Cardiac muscle cell (in vitro differentiated cells and primary cell): ENCODE results near the gene KCNIP3. TPM values are rescaled to one million over a fixed set of nuclear protein-coding genes. Genes with fewer than 3 reads are reported as not detected.
A peak's percentile ranks its signal among the peaks of the same experiment; 100 is the strongest.

Experiments used
- DNase-seq, 2 donors: peaks; one replicate each; pipeline versions ENCODE4 v3.0.0 to v3.0.0-alpha.2; 2010 to 2017; ENCODE audit warnings: low read depth in 1 of 2, low spot score in 1 of 2
- H3K27ac ChIP-seq: fragments of 200-600 bp; sonication (generic); 2 replicates; pipeline ENCODE4 v1.5.1; 2016
- H3K27me3 ChIP-seq: fragments of 200-600 bp; sonication (generic); 2 replicates; pipeline ENCODE4 v1.6.0; 2016; ENCODE audit warnings: control low read depth
- H3K36me3 ChIP-seq: fragments of 200-600 bp; sonication (generic); 2 replicates; pipeline ENCODE4 v1.5.1; 2016; ENCODE audit warnings: control low read depth
- H3K4me1 ChIP-seq: fragments of 200-600 bp; sonication (generic); 2 replicates; pipeline ENCODE4 v1.8.1; 2017; ENCODE audit warnings: low read depth, mild to moderate bottlenecking, mixed run types
- H3K4me3 ChIP-seq: fragments of 200-600 bp; sonication (generic); 2 replicates; pipeline ENCODE4 v1.5.1; 2016; ENCODE audit warnings: mild to moderate bottlenecking
- H3K9me3 ChIP-seq: fragments of 200-600 bp; sonication (generic); 2 replicates; pipeline ENCODE4 v1.5.1; 2017; ENCODE audit warnings: low read depth, mild to moderate bottlenecking, control low read depth
- polyA plus RNA-seq: library from polyadenylated mRNA; unstranded; fragments of >200 nt; fragmentation: Nextera tagmentation; extraction: Ambion mirVana; gene quantifications from 2 replicates; pipeline ENCODE4 v1.2.1, GENCODE V29; 2016
- total RNA-seq: library from RNA; depleted of rRNA; stranded (reverse); fragments of >200 nt; gene quantifications from 2 replicates; pipeline ENCODE4 v1.2.3, GENCODE V29; 2016
- TF ChIP-seq, protein P1 (sequence below): IDR thresholded peaks from 2 replicates; pipeline ENCODE4 v1.5.1; 2012; ENCODE audit warnings: low read depth, mild to moderate bottlenecking, low read length

Gene KCNIP3
- total RNA-seq, result 3.6 and 5.2 TPM in 2 replicates
- 1.2 and 2.6 TPM in 2 replicates for polyA plus RNA-seq

DNA sequence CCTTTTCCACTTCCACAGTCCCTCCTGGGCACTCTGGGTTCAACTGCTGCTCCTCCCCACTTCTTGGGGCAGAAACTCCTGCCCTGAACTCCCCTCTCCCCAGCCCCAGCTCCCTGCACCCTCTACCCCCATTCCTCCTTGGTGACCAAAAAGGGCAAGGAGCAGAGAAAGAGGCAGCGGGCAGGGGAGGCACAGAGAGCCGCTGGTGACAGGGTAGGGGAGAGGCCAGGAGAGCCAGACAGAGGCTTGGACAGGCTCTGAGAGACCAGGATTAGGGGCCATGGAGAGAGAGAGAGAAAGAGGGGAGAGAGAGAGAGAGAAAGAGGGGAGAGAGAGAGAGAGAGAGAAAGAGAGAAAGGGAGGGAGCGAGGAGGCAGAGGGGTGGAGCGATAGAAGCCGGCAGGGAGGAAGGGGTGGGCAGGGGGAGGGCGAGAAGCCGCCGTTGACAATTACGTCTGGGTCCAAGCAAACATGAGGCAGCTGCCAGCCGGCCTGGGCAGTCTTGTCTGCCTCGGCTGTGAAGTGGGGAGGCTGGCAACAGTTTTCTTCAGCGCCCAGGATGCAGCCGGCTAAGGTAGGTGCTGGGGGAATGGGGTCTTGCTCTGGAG, at the start of gene KCNIP3:
TSS of gene KCNIP3 (plus strand) at position 468 of the 608 bp plus-strand sequence. CDS start at position 560, 92 bp downstream.
- TF ChIP-seq, protein P1, sequence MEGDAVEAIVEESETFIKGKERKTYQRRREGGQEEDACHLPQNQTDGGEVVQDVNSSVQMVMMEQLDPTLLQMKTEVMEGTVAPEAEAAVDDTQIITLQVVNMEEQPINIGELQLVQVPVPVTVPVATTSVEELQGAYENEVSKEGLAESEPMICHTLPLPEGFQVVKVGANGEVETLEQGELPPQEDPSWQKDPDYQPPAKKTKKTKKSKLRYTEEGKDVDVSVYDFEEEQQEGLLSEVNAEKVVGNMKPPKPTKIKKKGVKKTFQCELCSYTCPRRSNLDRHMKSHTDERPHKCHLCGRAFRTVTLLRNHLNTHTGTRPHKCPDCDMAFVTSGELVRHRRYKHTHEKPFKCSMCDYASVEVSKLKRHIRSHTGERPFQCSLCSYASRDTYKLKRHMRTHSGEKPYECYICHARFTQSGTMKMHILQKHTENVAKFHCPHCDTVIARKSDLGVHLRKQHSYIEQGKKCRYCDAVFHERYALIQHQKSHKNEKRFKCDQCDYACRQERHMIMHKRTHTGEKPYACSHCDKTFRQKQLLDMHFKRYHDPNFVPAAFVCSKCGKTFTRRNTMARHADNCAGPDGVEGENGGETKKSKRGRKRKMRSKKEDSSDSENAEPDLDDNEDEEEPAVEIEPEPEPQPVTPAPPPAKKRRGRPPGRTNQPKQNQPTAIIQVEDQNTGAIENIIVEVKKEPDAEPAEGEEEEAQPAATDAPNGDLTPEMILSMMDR, result no peak
- Histone ChIP-seq H3K36me3 (no peaks in the 10 kb centered on the region), H3K9me3 (no peaks in the 10 kb centered on the region), H3K27ac (no peak within 1 kb of the TSS), H3K4me3 (no peak within 1 kb of the TSS), H3K27me3 (no peaks in the 10 kb centered on the region), H3K4me1 (no peaks in the 10 kb centered on the region)
- peak; percentile 44 to 47 for DNase-seq

DNA sequence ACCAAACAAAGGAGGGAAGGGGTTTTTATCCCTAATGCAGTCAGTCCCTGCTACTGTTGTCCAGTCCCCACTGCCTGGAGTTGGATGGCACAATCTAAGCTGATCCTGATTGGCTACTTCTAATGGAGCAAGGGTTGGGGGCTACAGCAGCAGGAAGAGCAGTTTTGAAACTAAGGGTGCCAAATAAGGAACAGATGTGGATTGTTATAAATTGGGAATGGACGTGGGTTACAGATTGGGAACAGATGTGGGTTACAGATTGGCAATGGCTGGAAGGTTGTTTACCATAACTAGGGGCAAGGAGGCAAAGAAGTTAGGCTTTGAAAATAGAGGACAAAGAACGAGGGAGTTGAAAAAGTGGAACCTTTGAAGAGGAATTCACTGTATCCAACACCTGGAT, 38.9 kb upstream of the KCNIP3 start:
- Histone ChIP-seq H3K9me3 (no peaks in the 10 kb centered on the region), H3K4me3 (no peak overlapping the region), H3K36me3 (no peaks in the 10 kb centered on the region), H3K27ac (no peak overlapping the region), H3K4me1 (no peaks in the 10 kb centered on the region), H3K27me3 (no peaks in the 10 kb centered on the region)
- DNase-seq, result no peak
- TF ChIP-seq, protein P1, result no peak

DNA sequence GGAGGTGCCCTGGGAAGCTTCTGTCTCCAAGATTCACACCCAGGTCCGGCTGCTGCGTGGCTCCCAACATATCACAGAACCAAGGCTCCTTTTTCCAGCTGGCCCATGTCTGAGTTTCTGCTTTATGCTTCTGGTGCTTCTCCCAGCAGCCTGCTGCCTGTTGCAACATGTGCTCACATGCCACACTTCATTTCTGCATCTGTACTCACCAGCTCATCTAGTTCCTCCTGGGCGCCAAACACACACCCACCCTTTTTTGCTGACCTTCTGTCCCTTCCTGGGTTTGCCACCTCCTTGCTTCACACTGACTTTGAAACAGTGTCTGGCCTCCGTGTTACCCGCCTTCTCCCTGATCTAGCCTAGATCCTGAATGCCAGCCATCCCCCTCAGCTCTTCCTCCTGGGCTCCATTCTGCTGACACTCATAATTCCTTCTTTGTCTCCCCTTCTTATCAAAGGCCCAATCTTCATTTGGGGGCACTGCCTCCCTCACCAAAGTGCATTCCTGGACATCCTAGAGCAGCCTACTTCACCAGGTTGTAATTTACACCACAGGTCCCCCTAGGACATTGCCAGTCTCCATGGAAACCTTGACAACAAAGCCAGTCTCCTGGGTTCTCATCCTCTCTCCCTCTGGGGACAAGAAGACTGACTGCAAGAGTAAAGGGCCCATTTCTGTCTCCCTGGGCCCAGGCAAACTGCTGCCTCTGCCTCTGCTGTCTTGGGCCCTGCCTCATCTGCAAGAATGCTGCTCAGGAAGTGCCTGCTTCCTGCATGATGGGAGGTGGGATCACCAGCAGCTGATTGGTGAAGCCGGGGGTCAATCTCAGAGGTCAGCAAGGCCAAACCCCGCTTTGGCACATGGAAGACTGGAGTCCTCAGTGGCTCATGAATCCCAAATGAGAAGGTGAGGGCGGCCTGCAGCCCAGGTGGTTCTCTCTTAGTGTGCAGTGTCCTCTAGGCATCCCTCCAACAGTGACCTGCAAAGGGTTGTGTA, 36.8 kb upstream of the KCNIP3 start:
- H3K27ac ChIP-seq, result no peak overlapping the region
- peak in 1 of 2 donors; percentile 26 for DNase-seq
- no peaks in the 10 kb centered on the region for H3K4me1 ChIP-seq
- H3K36me3 ChIP-seq, result no peaks in the 10 kb centered on the region
- H3K4me3 ChIP-seq, result no peak overlapping the region
- H3K27me3 ChIP-seq, result no peaks in the 10 kb centered on the region
- no peaks in the 10 kb centered on the region for H3K9me3 ChIP-seq
- TF ChIP-seq, protein P1, result no peak

DNA sequence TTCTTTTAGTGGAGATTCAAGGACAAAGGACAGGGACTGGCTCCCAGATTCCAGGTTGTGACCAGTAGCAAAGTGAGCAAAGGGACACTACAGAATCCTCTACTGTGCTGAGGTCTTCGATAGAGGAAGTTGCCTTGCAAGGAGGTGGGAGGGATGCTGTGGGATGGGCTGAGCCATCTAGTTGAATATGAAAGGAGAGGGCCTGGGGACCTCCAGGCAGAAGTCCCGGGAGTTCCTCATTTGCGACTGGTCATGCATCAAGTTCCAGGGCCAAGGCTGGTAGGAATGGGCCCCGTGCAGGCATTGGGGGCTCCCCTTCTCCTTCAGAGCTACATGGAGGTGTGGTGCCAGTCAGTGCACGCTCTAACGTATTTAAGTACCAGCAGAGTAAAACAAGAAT, 35.5 kb upstream of the KCNIP3 start:
- H3K27me3 ChIP-seq, result no peaks in the 10 kb centered on the region
- H3K27ac ChIP-seq, result no peak overlapping the region
- TF ChIP-seq, protein P1, result no peak
- H3K4me1 ChIP-seq, result no peaks in the 10 kb centered on the region
- H3K9me3 ChIP-seq, result no peaks in the 10 kb centered on the region
- H3K36me3 ChIP-seq, result no peaks in the 10 kb centered on the region
- no peak for DNase-seq
- H3K4me3 ChIP-seq, result no peak overlapping the region

DNA sequence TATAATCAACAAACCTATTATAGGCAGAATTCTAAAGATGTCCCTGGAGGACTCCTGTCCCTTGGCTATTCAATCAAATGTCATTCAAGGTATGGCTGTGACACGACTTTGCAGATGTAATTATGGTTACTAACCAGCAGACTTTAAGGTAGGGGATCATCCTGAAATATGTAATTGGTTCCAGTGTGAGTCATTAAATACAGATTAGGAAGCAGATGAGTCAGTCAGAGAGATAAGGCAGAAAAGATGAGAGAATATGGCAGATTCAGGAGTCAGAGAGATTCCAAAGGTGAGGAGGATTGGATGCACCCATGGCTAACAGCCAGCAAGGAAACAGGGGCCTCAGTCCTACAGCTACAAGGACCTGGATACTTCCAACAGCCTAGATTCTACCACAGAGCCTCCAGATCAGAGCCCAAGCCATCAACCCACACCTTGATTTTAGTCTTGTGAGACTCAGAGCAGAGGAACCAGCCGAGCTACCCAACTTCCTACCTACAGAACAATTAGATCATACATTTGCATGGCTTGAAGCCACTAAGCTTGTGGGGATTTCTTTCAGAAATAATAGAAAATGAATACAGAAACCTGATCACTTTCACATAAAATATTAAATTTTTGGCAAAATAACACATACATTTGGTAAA, 34.1 kb upstream of the KCNIP3 start:
- TF ChIP-seq, protein P1, result no peak
- Histone ChIP-seq H3K27me3 (no peaks in the 10 kb centered on the region), H3K4me3 (no peak overlapping the region), H3K27ac (no peak overlapping the region), H3K4me1 (no peaks in the 10 kb centered on the region), H3K9me3 (no peaks in the 10 kb centered on the region), H3K36me3 (no peaks in the 10 kb centered on the region)
- no peak for DNase-seq
